ENCODE data around the gene NECTIN4. TPM values are rescaled to one million over a fixed set of nuclear protein-coding genes. Genes with fewer than 3 reads are reported as not detected.
"Not testable (repeated sequence)": the region's sequence is repeated elsewhere in the genome, so short reads cannot be mapped to it uniquely, and the experiment has no call there.

NECTIN4 gene
- polyA plus RNA-seq, 1 experiment: 0.16 TPM

DNA sequence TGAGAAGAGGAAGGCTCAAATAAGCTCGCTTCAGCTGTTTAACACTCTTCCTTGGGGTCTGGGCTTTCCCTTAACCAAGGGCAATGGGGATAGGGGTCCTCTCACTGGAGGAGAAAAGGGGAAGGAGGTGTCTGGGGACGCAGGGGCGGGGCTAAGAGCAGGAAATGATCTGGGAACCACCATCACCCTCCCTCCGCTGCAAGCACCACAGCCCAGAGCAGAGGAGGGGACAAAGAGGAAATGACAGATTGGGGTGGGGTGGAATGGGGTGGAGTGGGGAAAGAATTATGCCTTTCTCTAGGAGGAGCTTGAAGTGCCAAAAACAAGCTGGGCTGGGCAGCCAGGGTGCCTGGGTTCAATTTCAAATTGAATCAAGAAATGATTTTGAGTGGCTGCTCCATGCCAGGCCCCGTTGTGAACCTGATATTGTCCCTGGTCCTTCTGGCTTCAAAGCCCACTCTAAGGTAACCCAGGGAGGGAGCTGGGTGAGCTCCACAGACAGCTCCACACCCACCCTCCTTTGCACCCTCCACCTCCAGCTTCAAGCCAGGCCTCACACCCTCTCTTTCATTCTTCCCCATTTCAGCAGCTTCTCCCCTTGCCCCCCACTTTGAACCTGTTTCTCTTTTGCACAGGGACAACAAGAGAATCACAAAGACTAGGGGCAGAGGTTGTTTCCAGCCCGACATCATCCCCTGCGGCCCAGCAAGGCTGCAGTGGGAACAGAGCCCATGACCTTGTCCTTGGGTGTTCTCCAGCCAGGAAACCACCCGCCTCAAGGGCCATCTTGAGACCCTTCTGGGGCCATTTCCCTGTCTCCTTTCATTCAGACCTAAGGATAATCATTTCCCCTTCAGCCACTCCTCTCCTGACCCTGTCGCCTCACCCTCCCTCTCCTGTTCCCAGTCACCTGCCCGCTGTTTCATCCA lies 20.8 kb downstream of the NECTIN4 start:
- Histone ChIP-seq H3K27ac (ENCODE audit: low read depth, low read length) (no peak overlapping the region), H3K4me3 (ENCODE audit: low read depth, low read length) (no peak overlapping the region), H3K9me3 (ENCODE audit: control insufficient read depth, insufficient read depth, low read length) (peaks cover 3% of the 10 kb centered on the region; the same call in 1 of the 2 replicates), H3K27me3 (ENCODE audit: control insufficient read depth, insufficient read depth, low read length) (peaks cover 11% of the 10 kb centered on the region)
- no peak for DNase-seq (ENCODE audit: low read depth, low spot score)
- CTCF ChIA-PET: interaction anchor here (1.4 to 4.4 kb wide), 2 partner anchors 29 to 77 kb away, joined by 3 to 35 read pairs; partner anchors contain the start of gene KLHDC9
- TF ChIP-seq, protein P1, sequence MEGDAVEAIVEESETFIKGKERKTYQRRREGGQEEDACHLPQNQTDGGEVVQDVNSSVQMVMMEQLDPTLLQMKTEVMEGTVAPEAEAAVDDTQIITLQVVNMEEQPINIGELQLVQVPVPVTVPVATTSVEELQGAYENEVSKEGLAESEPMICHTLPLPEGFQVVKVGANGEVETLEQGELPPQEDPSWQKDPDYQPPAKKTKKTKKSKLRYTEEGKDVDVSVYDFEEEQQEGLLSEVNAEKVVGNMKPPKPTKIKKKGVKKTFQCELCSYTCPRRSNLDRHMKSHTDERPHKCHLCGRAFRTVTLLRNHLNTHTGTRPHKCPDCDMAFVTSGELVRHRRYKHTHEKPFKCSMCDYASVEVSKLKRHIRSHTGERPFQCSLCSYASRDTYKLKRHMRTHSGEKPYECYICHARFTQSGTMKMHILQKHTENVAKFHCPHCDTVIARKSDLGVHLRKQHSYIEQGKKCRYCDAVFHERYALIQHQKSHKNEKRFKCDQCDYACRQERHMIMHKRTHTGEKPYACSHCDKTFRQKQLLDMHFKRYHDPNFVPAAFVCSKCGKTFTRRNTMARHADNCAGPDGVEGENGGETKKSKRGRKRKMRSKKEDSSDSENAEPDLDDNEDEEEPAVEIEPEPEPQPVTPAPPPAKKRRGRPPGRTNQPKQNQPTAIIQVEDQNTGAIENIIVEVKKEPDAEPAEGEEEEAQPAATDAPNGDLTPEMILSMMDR (IDR thresholded peaks at IDR 0.05; ENCODE audit: low read depth, low read length): no peak
- POLR2A ChIA-PET: no interaction called here

DNA sequence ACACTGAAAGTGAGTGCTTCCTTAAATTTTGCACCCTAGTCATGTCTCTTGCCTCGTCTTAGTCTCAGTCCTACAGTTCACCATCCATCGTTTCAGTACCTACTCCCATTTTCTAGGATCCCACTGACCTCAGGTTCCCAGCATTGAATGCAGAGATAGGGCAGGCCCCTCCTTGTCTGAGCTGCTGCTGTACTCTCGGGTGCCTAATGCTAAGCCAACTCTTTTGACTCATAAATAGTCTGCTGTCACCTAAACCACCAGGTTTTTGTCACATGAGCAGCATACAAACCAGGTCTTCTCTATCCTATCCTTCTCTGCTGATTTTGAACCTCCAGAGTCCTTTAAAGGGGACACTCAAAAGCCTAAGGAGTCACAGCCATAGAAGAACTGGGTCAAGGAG lies 22.7 kb downstream of the NECTIN4 start:
- TF ChIP-seq, protein P1 (IDR thresholded peaks at IDR 0.05; ENCODE audit: low read depth, low read length): no peak
- ChIA-PET CTCF (interaction anchor here (1.0 kb wide), 1 partner anchor 30 kb away, joined by 3 read pairs; no protein-coding TSS in a partner anchor), POLR2A (no interaction called here)
- Histone ChIP-seq H3K27me3 (ENCODE audit: control insufficient read depth, insufficient read depth, low read length) (peaks cover 15% of the 10 kb centered on the region), H3K4me3 (ENCODE audit: low read depth, low read length) (no peak overlapping the region), H3K9me3 (ENCODE audit: control insufficient read depth, insufficient read depth, low read length) (peaks cover 3% of the 10 kb centered on the region; the same call in 1 of the 2 replicates), H3K27ac (ENCODE audit: low read depth, low read length) (no peak overlapping the region)
- DNase-seq (ENCODE audit: low read depth, low spot score): no peak

- H3K27me3 ChIP-seq (ENCODE audit: control insufficient read depth, insufficient read depth, low read length): peaks cover 15% of the 10 kb centered on the region
- POLR2A ChIA-PET; DNase-seq (ENCODE audit: low read depth, low spot score); H3K9me3 ChIP-seq (ENCODE audit: control insufficient read depth, insufficient read depth, low read length); H3K4me3 ChIP-seq (ENCODE audit: low read depth, low read length); CTCF ChIA-PET; H3K27ac ChIP-seq (ENCODE audit: low read depth, low read length): not testable (repeated sequence)
Measured at GRCh38 chr1:161065681-161066080, 23.7 kb downstream of the NECTIN4 start.

DNA sequence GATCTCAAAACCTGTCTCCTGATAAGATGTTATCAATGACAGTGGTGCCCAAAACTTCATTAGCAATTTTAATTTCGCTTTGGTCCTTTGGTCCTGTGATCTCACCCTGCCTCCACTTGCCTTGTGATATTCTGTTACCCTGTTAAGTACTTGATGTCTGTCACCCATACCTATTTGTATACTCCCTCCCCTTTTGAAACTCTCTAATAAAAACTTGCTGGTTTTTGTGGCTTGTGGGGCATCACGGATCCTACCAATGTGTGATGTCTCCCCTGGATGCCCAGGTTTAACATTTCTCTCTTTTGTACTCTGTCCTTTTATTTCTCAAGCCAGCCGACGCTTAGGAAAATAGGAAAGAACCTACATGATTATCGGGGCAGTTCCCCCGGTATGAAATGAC lies 25.4 kb downstream of the NECTIN4 start:
- POLR2A ChIA-PET; DNase-seq (ENCODE audit: low read depth, low spot score); CTCF ChIA-PET; H3K4me3 ChIP-seq (ENCODE audit: low read depth, low read length); H3K9me3 ChIP-seq (ENCODE audit: control insufficient read depth, insufficient read depth, low read length); H3K27ac ChIP-seq (ENCODE audit: low read depth, low read length): not testable (repeated sequence)
- peaks cover 15% of the 10 kb centered on the region for H3K27me3 ChIP-seq (ENCODE audit: control insufficient read depth, insufficient read depth, low read length)

DNA sequence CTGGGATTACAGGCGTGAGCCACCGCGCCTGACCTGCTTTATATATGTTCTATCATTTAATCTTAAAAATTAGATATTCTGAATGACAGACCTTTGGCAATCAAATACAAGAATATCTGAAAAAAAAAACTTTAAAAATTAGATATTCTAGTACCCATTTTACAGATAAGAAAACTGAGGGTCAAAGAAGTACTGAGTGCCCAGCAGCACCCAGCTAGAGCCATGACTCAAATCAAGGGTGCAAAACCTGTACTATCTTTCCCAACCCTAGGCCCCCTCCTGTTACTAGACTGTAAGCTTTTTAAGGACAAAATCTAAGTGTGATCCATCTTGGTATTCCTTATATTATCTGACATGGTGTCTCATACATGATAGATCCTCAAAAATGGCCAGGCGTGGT lies 27.9 kb downstream of the NECTIN4 start:
- ChIA-PET CTCF (interaction anchor here (1.0 to 1.1 kb wide), 2 partner anchors 10 to 40 kb away, joined by 3 to 4 read pairs; no protein-coding TSS in a partner anchor), POLR2A (no interaction called here)
- Histone ChIP-seq H3K27ac (ENCODE audit: low read depth, low read length) (no peak overlapping the region), H3K27me3 (ENCODE audit: control insufficient read depth, insufficient read depth, low read length) (peaks cover 11% of the 10 kb centered on the region), H3K9me3 (ENCODE audit: control insufficient read depth, insufficient read depth, low read length) (no peaks in the 10 kb centered on the region), H3K4me3 (ENCODE audit: low read depth, low read length) (no peak overlapping the region)
- TF ChIP-seq, protein P1 (IDR thresholded peaks at IDR 0.05; ENCODE audit: low read depth, low read length): no peak
- DNase-seq (ENCODE audit: low read depth, low spot score): no peak

DNA sequence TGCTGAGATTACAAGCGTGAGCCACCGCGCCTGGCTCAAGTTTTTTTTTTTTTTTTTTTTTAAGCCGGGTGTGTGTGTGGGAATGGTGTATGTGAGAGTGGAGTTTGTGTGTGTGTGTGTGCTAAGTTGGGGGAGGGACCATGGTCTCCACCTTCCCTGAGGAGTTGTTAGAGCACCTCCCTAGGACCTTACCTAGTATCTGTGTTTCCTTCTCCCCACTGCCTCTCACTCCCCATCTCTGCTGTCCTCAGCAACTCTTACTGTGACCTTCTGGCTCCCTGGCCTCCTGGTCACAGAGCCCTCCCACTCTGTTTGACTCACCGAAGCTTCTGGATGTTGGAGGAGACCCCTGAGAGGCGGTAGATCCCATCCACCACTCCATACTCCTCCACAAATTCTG lies 30.1 kb downstream of the NECTIN4 start:
- ChIA-PET POLR2A (no interaction called here), CTCF (no interaction called here)
- Histone ChIP-seq H3K4me3 (ENCODE audit: low read depth, low read length) (no peak overlapping the region), H3K27ac (ENCODE audit: low read depth, low read length) (no peak overlapping the region), H3K27me3 (ENCODE audit: control insufficient read depth, insufficient read depth, low read length) (peaks cover 5% of the 10 kb centered on the region), H3K9me3 (ENCODE audit: control insufficient read depth, insufficient read depth, low read length) (no peaks in the 10 kb centered on the region)
- TF ChIP-seq, protein P1 (IDR thresholded peaks at IDR 0.05; ENCODE audit: low read depth, low read length): no peak
- DNase-seq (ENCODE audit: low read depth, low spot score): no peak
